GM19025 (cell line): ENCODE data around the gene SNX20.

Source experiments
- ATAC-seq: cut with Tn5 transposase; IDR thresholded peaks from one replicate; pipeline ENCODE4 v1.9.1; 2021; ENCODE audit warnings: mild to moderate bottlenecking, low read depth, moderate library complexity; ENCODE audit not compliant: unreplicated experiment

SNX20 gene

GRCh38 chr16:50638816-50639670, 42.1 kb downstream of the SNX20 start:
- no peak for ATAC-seq

- no peak for ATAC-seq
These were observed 43.2 kb downstream of the SNX20 start for GRCh38 chr16:50637716-50638602.

- ATAC-seq, result no peak
These were observed 44.2 kb downstream of the SNX20 start for GRCh38 chr16:50636753-50637374.

- no peak for ATAC-seq
These were observed 45.4 kb downstream of the SNX20 start for GRCh38 chr16:50635505-50636392.

- no peak for ATAC-seq
These were observed 46.2 kb downstream of the SNX20 start for GRCh38 chr16:50634947-50635346.

GRCh38 chr16:50634090-50634489, 47.0 kb downstream of the SNX20 start:
- ATAC-seq, result no peak

- ATAC-seq, result no peak
These were observed 47.9 kb downstream of the SNX20 start for GRCh38 chr16:50632927-50633800.

GRCh38 chr16:50631985-50632576, 49.0 kb downstream of the SNX20 start:
- ATAC-seq, result no peak

- no peak for ATAC-seq
These were observed 49.7 kb downstream of the SNX20 start for GRCh38 chr16:50631249-50631984.

GRCh38 chr16:50630394-50631020, 50.6 kb downstream of the SNX20 start:
- no peak for ATAC-seq

GRCh38 chr16:50629334-50629733, 51.8 kb downstream of the SNX20 start:
- ATAC-seq, result no peak

GRCh38 chr16:50628156-50628802, 52.8 kb downstream of the SNX20 start:
- no peak for ATAC-seq

- ATAC-seq, result no peak
These were observed 53.7 kb downstream of the SNX20 start for GRCh38 chr16:50627419-50627818.

- no peak for ATAC-seq
These were observed 54.2 kb downstream of the SNX20 start for GRCh38 chr16:50626868-50627267.

- ATAC-seq, result no peak
These were observed 55.7 kb downstream of the SNX20 start for GRCh38 chr16:50625374-50625773.

GRCh38 chr16:50624449-50624970, 56.6 kb downstream of the SNX20 start:
- ATAC-seq, result no peak
